Iris pigment epithelial cell (primary cell): ENCODE data around the gene BBC3.

ENCODE experiments used
- DNase-seq: peaks from one replicate; pipeline ENCODE4 v3.0.0-alpha.2; 2011; ENCODE audit warnings: low read depth

BBC3 gene

DNA sequence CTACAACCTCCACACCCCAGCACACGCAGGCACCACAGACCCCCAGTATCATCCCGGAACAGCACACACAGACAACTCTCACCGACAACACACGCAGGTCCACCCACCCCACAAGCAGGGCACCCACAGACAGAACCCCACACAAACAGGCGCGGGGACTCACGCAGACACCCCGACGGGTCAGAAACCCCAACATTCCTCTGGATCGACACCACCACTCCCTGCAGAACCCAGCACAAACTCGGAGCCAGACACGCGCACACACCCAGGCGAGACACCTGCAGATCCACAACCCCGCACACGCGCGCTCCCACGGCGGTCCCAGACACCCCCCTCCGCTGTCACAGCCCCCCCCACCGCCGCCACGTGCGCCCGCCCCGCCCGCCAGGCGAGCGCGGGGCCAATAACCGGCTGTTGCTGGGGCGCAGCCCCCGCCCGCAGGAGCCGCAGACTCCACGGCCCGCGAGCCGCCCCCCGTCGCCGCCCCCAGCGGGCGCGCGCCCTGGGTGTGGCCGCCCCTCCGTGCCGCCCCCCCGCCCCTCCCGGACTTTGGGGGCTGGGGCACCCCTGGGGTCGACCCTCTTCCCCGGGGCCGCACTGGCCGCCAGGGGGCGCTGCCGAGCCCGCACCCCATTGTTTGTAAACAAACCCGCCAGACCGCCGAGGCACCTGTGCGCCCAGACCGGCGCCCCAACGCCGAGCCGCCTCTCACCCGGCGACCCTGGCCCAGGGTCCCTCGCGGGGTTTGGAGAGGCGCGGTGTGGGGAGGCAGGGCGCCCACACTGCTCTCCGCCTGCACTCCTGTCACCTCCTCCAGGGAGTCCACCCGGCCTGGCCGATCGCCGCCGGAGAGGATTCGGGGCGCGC, 712 bp downstream of the BBC3 start:
- peak; percentile 52 for DNase-seq

DNA sequence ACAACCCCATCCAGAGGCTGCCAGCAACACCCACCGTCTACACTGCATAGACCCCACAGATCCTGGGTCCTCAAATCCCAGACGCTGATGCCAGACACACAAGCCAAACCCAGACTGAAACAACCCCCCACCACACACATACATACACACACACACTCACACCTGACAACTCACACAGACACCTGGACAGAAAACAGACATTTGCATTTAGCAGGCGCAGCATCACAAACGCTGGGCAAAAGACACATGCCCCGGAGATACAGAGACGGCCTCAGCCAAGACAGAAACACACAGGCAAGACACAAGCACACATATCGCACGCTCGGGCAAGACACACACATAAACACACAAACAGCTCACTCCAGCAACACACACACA, 1.3 kb downstream of the BBC3 start:
- DNase-seq = peak; percentile 52

DNA sequence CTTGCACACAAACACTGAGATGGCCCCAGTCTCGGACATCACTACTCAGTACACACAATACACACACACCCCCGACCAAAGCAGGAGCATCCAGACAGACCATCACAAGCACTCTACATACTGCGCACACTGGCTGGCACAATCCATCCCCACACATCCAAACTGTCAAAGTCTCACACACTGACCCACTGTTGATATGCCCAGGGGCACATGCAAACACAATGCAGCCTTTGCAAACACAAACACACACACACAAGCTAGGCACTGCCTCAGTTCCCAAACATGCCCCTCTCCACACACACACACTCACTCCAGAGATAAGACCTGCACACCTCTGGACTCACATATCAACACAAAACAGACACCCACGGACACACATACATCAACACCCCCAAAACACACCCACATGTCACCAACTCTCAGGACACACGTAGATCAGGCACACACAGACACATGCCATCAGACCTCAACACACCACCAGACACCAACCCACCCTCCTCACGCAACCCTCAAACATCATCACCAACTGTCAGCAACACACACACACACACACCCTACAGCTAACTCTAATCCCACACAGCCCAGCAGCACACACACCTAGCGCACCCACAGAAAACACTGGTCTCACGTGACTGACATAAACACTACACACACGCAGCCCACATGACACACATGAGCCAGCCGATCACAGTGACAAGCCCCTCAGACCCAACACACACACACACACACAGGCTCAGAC, 1.9 kb downstream of the BBC3 start:
- peak; percentile 45 for DNase-seq

DNA sequence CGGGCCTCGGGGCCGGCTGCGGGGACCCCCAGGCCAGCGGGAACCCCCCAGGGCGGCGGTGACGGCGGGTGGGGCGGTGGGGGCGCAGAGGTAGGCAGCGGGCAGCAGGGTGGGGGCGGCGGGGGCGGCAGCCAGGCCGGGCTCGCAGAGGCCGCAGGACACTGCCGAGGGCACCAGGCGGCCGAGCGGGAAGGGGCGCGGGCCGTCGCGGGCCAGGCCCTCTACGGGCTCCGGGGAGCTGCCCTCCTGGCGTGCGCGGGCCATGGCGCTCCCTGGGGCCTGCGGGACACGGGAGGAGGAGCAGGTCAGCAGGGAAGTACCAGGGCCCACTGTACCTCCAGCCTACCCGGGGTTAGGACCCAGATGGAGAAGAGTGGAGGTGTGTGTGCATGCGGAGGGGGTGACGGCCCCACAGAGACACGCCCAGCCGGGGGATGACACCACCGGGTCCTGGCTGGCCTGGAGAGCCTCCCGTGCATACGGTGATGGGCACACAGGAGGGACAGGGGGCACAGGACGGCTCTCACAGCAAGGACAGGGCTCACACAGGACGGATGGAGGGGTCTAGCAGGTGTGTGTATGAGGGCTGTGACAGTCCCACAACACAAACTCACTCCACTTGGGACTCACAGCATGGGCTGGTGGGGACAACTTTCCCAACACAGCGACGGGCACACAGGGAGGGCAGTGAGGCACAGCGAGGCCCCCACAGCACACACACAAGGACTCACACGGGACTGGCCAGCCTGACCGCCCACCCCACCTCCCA, 2.6 kb downstream of the BBC3 start:
- no peak for DNase-seq

GRCh38 chr19:47227352-47228167, 3.4 kb downstream of the BBC3 start:
- DNase-seq = peak; percentile 94

DNA sequence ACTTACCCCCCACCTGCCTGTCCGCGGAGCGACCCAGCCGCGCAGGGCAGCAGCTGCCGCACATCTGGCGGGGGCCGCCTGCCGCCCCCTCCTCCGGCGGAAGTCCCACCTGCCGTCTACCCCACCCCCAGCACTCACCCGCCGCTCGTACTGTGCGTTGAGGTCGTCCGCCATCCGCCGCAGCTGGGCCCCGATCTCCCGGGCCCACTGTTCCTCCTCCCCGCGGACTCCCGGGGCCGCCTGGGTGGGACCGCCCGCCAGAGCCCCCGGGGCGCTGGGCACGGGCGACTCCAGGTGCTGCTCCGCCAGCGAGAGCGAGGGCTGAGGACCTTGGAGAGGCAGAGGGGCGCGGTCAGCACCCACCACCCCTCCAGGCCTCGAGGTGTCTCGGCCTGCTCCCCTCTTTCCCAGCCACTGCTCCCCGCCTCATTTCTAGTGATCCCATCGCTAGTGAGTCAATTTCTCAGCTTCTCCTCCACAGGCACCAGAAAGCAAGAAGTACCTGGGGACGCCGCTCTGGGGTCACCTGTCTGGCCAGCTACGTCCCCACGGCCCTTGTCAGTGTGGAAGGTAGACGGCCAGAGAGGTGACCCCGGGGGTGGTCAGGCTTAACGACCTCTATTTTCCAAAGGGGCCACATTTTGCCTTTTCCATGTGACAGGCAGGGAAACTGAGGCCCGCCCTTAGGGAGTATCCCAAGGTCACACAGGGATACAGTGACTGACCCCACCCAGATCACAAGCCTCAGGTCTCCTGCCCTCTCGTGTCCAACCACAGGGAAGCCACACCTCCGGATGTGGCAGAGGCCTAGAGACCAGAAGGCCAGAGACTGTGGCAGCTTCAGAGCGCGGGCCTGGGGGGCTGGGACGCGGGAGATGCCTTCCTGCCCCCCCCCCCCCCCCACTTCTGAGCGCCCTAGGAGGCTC, 4.3 kb downstream of the BBC3 start:
- DNase-seq = peak; percentile 54

DNA sequence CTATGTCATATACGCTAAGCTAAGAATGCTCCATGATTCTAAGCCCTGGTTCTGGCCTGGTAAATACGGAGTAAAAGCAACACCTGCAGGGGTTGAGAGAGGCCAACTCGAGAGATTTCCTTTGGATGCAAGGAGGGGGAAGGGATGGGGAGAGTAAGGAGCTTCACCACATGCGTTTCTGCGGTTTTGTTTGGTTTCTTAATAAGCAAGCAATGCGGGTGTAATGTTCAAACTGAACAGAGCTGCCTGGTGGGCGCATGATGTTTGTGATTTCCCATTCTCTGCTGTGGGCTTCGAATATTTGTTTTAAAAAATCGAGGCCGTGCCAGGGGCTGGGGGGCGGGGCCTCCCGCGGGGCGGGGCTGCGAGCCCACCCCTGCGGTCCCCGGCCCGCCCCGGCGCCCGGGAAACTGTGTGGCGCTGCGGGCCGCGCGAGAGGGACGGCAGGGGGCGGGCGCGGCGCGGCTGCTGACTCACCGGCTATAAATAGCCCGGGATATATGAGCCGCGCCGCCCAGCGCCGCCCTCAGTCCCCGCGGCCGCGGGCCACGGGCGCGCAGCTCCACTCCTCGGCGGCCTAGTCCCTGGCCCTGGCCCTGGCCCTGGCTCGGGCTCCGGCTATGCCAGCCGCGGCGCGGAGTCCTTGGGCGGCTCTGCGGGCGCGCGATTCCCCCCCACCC, 5.1 kb downstream of the BBC3 start:
- DNase-seq = peak; percentile 86

GRCh38 chr19:47221890-47222289, 9.1 kb downstream of the BBC3 start:
- DNase-seq = no peak

- no peak for DNase-seq
Observed at GRCh38 chr19:47221080-47221841, 9.7 kb downstream of the BBC3 start.

- no peak for DNase-seq
Observed at GRCh38 chr19:47215581-47215980, 15.4 kb downstream of the BBC3 start.

DNA sequence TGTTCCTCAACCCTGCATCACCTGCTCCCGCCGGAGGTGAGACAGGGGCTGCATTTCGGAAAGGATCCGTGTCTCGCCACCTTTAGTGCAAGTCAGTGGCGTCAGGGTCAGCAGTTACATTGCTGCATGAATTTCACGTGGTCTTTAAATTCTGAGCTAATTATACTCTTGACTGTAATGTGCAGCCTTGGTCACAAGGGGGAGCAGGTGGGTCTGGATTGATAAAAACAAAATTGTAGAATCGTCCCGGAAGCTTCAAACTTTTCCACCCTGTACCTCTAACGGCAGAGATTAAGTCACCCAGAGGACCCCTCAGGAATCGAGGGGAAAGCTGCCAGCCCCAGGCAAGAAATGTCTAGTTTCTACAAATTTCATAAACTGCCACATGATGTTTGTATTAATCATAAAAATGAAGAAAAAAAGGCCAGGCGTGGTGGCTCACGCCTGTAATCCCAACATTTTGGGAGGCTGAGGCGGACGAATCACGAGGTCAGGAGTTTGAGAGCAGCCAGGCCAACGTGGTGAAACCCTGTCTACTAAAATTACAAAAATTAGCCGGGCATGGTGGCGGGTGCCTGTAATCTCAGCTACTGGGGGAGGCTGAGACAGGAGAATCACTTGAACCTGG, 20.2 kb downstream of the BBC3 start:
- peak; percentile 74 for DNase-seq

GRCh38 chr19:47210180-47210490, 20.9 kb downstream of the BBC3 start:
- DNase-seq = no peak

DNA sequence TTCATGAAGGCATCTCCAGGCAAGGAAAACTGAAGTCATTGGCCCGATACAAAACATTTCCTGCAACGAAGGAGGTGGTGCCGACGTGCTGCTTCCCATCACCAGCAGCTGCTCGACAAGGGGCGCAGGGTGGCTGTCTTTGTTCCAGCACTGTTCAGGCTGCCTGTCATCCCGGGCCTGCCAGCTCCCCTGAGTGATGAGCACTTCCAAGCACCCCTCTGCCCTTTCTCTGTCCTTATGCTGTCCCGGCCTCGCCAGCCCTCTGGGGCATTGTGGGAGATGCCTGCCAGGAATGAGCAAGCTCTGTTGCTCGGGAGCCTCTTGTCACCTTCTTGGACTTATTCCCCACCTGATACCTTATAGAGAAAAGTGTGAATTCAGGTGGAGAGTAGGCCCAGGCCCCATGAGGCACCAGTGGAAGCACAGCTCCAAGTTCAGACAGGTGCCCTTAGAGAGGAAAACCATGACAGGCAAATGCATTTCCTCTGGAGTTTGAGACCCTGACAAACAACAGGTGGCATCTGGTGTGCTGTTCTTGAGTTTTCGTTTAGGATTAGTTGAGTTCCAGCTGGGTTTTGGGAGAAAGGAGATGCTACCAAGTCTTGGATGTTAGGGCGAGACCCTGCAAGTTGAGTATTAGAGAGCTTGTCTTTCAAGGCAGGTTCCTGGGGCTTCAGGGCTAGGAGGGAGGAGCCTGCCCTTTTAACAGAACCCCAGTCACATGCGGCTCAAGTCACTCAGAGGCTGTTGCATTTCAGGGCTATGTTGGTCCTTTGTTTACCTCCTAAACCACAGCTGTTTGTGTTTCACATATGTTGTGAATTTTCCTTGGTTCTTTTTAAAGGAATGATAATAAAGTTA, 21.4 kb downstream of the BBC3 start:
- DNase-seq = peak; percentile 22

DNA sequence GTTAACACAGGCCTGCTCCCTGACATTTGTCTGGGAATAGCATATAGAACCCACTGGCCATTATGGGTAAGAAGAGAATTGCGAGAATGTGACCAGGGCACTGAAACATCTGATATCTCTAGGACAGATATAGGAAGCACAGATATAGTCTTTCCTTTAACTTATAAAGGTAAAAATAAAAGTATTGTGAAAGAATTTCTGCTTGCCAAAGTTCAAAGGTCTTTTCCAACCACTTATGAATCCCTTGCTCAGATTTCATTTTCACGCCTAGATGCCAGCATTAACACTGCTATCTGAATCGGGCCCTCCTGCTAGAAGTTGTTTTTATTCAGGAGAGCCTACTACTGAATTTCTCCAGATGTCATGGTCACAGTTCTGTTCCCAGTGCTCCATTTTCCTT, 27.7 kb downstream of the BBC3 start:
- no peak for DNase-seq

DNA sequence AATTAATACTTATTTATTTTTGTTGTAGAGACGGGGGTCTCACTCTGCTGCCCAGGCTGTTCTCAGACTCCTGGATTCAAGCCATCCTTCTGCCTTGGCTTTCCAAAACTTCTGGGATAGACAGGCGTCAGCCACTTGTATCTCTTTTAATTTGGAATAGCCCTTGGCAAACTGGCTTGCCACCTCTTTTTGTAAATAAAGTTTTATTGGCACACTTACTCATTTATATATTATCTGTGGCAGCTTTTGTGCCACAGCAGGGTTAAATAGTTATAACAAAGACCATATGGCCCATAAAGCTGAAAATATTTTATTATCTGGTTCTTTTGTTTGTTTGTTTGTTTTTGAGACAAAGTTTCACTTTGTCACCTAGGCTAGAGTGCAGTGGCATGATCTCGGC, 30.5 kb downstream of the BBC3 start:
- no peak for DNase-seq

DNA sequence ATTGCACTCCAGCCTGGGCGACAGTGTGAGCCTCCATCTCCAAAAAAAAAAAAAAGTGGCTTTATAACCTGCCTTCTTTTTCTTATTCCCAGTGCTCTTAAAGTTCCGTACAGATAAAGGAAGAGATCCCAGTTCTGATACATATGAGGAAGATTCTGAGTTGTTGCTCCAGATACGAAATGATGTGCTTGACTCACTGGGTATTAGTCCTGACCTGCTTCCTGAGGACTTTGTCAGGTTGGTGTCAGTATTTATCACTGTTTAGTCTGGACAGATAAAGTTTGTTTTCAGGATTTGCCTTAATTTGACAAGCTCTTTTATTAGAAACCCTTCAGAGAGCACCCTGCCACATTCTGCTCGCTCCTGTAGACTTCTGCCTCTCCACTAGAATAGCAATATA, 33.9 kb downstream of the BBC3 start:
- no peak for DNase-seq

DNA sequence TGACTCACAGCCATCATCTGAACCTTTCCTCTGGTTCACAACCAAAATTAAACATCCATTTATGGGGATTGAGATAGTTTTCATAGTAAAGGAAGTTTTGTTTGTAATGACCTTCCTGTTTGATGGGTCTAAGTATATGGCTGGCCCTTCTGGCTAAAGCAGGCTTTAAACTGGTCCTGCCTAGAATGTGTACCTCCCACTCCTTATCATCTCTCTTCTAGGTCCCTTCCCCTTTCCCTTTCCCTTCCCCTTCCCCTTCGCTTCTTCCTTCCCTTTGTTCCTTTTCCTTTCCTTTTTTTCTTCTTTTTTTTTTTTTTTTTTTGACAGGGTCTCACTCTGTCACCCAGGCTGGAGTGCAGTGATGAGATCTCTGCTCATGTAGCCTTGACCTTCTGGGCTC, 35.6 kb downstream of the BBC3 start:
- no peak for DNase-seq

DNA sequence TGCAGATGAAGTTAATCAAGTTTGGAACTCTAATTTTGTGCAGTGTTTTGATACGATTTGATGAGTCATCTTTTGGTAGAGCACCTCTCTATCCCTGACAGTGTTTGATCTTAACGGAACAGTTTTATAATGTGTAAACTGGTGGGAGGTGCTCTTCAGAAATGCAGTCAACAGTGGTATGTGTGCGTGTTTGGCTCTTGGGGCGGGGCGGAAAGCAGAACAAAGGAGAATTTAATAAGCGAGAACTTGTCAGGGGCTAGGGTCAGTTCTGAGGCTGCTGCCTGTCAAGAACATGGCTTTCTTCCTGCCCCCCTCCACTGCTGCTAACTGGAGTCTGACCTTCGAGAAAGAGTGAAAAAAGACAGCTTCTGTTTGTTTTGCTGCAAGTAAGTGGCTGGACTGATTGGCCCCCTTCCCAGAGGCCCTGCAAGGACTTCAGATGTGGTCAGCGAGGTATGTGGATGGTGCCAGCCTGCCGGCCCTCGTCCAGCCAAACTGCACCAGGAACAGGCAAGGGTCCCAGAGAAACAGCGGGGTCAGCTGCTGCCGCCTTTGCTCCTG, 40.8 kb downstream of the BBC3 start:
- peak; percentile 92 for DNase-seq
